Common myeloid progenitor, CD34-positive (primary cell): Measurements from ENCODE around the gene CCDC136.

Source experiments
- CTCF ChIA-PET: fragments of 350-600 bp; sonication (Branson Sonifier 250); formaldehyde crosslinking; loops from one replicate; lab custom pipeline; 2021; ENCODE audit warnings: antibody characterized with exemption; lab: Charles Lee
- POLR2A ChIA-PET: fragments of 350-600 bp; sonication (Branson Sonifier 250); formaldehyde crosslinking; loops from one replicate; lab custom pipeline; 2021; ENCODE audit warnings: antibody characterized with exemption; lab: Charles Lee
- DNase-seq, 3 donors: peaks; one replicate each; pipeline versions ENCODE4 v3.0.0 to v3.0.0-alpha.2; 2013
- H3K27ac ChIP-seq, 2 experiments: 1 replicate in 1 of 2; 2 replicates in 1 of 2; pipeline ENCODE4 v1.7.0; 2013; ENCODE audit warnings: inconsistent platforms in 2 of 2, low read length in 2 of 2, mild to moderate bottlenecking in 2 of 2, low read depth in 1 of 2, moderate library complexity in 1 of 2; ENCODE audit not compliant: severe bottlenecking in 2 of 2, insufficient read depth in 1 of 2, poor library complexity in 1 of 2
- H3K27me3 ChIP-seq, 5 experiments: replicated peaks in 2 of 5; 1 replicate in 3 of 5; 2 replicates in 2 of 5; pipeline versions ENCODE4 v1.6.1 to v1.7.0; 2013; ENCODE audit warnings: low read length in 4 of 5, mild to moderate bottlenecking in 2 of 5, moderate library complexity in 2 of 5, inconsistent platforms in 1 of 5; ENCODE audit not compliant: insufficient read depth in 5 of 5, control insufficient read depth in 4 of 5
- H3K36me3 ChIP-seq, 4 experiments: 1 replicate in 2 of 4; 2 replicates in 2 of 4; pipeline versions ENCODE4 v1.6.1 to v1.7.0; 2013; ENCODE audit warnings: low read length in 3 of 4, control low read depth in 1 of 4, mild to moderate bottlenecking in 1 of 4; ENCODE audit not compliant: control insufficient read depth in 4 of 4, insufficient read depth in 4 of 4
- H3K4me1 ChIP-seq, 4 experiments: 1 replicate in 3 of 4; 2 replicates in 1 of 4; pipeline versions ENCODE4 v1.6.1 to v1.7.1; 2013; ENCODE audit warnings: low read length in 3 of 4, mild to moderate bottlenecking in 3 of 4, control low read depth in 1 of 4, inconsistent platforms in 1 of 4, moderate library complexity in 1 of 4; ENCODE audit not compliant: control insufficient read depth in 4 of 4, insufficient read depth in 4 of 4; ENCODE audit errors: control extremely low read depth in 1 of 4
- H3K4me3 ChIP-seq, 7 experiments: 1 replicate in 4 of 7; 2 replicates in 3 of 7; pipeline versions ENCODE4 v1.5.1 to v1.7.0; 2013; ENCODE audit warnings: mild to moderate bottlenecking in 7 of 7, low read length in 6 of 7, moderate library complexity in 6 of 7, inconsistent platforms in 2 of 7, low read depth in 2 of 7, control low read depth in 1 of 7; ENCODE audit not compliant: insufficient read depth in 4 of 7, control insufficient read depth in 1 of 7; ENCODE audit errors: extremely low read depth in 1 of 7
- H3K9me3 ChIP-seq, 5 experiments: 1 replicate in 4 of 5; 2 replicates in 1 of 5; pipeline versions ENCODE4 v1.6.1 to v1.7.1; 2013; ENCODE audit warnings: low read length in 4 of 5, mild to moderate bottlenecking in 2 of 5, inconsistent platforms in 1 of 5, low read depth in 1 of 5, moderate library complexity in 1 of 5; ENCODE audit not compliant: control insufficient read depth in 4 of 5, insufficient read depth in 2 of 5; ENCODE audit errors: control extremely low read depth in 1 of 5
- WGBS: methylation state at CpG from one replicate; pipeline ENCODE4 v1.1.5; 2013; ENCODE audit not compliant: insufficient coverage; 5-methylcytosine and 5-hydroxymethylcytosine counted together

The CCDC136 gene

DNA sequence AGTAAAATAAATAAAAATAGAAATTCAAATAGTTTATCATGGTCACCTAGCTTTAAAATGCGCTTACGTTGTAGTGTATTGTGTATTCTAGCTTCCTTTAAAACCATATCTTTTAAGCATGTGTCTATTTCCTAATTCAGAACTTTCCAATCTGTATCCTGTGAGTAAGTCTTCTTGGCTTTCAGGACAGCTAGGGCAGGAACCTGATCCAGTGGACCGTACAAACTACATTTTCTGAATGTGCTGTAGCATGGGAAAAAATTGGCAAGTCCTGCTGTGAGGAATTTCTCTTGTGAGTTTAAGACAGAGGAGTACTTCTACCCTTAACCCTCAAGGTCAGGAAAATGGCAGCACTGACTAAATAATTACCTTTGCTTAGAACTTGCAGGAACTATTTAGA lies 28.2 kb upstream of the CCDC136 start:
- no peak overlapping the region for H3K27ac ChIP-seq
- CTCF ChIA-PET, result interaction anchor here (0.6 kb wide), 1 partner anchor 649 kb away, joined by 6 read pairs; no protein-coding TSS in a partner anchor
- H3K9me3 ChIP-seq, result no peaks in the 10 kb centered on the region
- DNase-seq, result no peak
- WGBS, result no CpG with 5 or more reads among the region's 3 CpGs
- POLR2A ChIA-PET, result no interaction called here
- H3K36me3 ChIP-seq, result peaks cover 12 to 59% (median 35%) of the 10 kb centered on the region in 4 experiments
- no peaks in the 10 kb centered on the region for H3K4me1 ChIP-seq
- H3K4me3 ChIP-seq, result no peak overlapping the region
- no peaks in the 10 kb centered on the region for H3K27me3 ChIP-seq

GRCh38 chr7:128767475-128768110 lies 24.2 kb upstream of the CCDC136 start:
- 96% methylated on average over 6 of the region's 6 CpGs for WGBS
- H3K27ac ChIP-seq, result no peak overlapping the region
- H3K9me3 ChIP-seq, result no peaks in the 10 kb centered on the region
- no peak for DNase-seq
- peaks cover 18 to 63% (median 32%) of the 10 kb centered on the region in 4 experiments for H3K36me3 ChIP-seq
- no peaks in the 10 kb centered on the region for H3K27me3 ChIP-seq
- H3K4me3 ChIP-seq, result no peak overlapping the region
- no peaks in the 10 kb centered on the region for H3K4me1 ChIP-seq
- CTCF ChIA-PET, result interaction anchor here (0.9 to 1.2 kb wide), 3 partner anchors 11 to 324 kb away, joined by 3 read pairs; no protein-coding TSS in a partner anchor
- POLR2A ChIA-PET, result no interaction called here

DNA sequence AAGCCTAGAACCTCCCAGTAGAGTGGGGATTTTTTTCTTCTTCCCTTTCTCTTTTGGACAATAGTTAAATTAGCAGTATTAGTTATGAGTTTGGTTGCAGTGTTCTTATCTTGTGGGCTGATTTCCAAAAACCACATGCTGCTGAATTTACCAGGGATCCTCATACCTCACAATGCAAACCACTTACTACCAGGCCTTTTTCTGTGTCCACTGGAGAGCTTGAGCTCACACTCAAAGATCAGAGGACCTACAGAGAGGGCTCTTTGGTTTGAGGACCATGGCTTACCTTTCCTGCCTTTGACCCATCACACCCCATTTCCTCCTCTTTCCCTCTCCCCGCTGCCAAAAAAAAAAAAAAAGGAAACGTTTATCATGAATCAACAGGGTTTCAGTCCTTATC lies 21.5 kb upstream of the CCDC136 start:
- ChIA-PET POLR2A (no interaction called here), CTCF (interaction anchor here (0.9 to 2.6 kb wide), 3 partner anchors 11 to 104 kb away, joined by 3 to 11 read pairs (median 4); no protein-coding TSS in a partner anchor)
- Histone ChIP-seq H3K27ac (no peak overlapping the region), H3K4me1 (no peaks in the 10 kb centered on the region), H3K9me3 (no peaks in the 10 kb centered on the region), H3K27me3 (no peaks in the 10 kb centered on the region), H3K36me3 (peaks cover 15 to 61% (median 30%) of the 10 kb centered on the region in 4 experiments), H3K4me3 (no peak overlapping the region)
- 80% methylated on average over 1 of the region's 2 CpGs for WGBS
- no peak for DNase-seq

- H3K27ac ChIP-seq, result no peak overlapping the region
- H3K4me1 ChIP-seq, result no peaks in the 10 kb centered on the region
- H3K36me3 ChIP-seq, result peaks cover 6 to 42% (median 15%) of the 10 kb centered on the region in 4 experiments
- peaks cover 0 to 9% (median 0%) of the 10 kb centered on the region in 5 experiments for H3K9me3 ChIP-seq
- no peak overlapping the region for H3K4me3 ChIP-seq
- 98% methylated on average over 8 of the region's 12 CpGs for WGBS
- DNase-seq, result no peak
- ChIA-PET CTCF (interaction anchor here (1.5 kb wide), 1 partner anchor 13 kb away, joined by 4 read pairs; no protein-coding TSS in a partner anchor), POLR2A (no interaction called here)
- no peaks in the 10 kb centered on the region for H3K27me3 ChIP-seq
Measured at GRCh38 chr7:128773604-128774003, 18.2 kb upstream of the CCDC136 start.

DNA sequence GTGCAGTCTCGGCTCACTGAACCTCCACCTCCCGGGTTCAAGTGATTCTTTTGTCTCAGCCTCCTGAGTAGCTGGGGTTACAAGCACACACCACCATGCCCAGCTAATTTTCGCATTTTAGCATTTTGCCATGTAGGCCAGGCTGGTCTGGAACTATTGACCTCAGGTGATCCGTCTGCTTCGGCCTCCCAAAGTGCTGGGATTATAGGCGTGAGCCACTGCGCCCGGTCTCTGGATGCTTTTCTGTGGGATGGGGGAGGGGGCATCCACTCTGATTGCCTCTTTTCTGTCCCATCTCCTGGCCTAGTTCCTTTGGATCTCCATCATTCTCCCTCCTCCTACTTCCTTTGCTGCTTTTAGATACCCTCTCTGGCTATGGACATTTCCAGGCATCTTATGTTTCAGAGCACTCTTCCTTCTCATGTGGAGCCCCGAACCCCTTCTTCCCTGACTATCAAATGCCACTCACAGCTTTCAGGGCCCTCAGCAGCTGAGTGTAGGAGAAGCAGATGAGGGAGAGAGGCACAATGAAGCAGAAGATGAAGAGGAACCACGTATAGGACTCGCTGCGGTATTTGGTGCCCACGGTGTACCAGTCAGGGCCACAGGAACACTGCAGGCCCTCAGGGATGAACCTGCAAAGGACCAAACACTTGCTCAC lies 17.6 kb upstream of the CCDC136 start:
- H3K4me1 ChIP-seq, result no peaks in the 10 kb centered on the region
- POLR2A ChIA-PET, result no interaction called here
- CTCF ChIA-PET, result interaction anchor here (1.5 kb wide), 1 partner anchor 12 kb away, joined by 4 read pairs; no protein-coding TSS in a partner anchor
- no peaks in the 10 kb centered on the region for H3K27me3 ChIP-seq
- H3K9me3 ChIP-seq, result peaks cover 0 to 9% (median 0%) of the 10 kb centered on the region in 5 experiments
- peaks cover 6 to 36% (median 12%) of the 10 kb centered on the region in 4 experiments for H3K36me3 ChIP-seq
- H3K4me3 ChIP-seq, result no peak overlapping the region
- H3K27ac ChIP-seq, result no peak overlapping the region
- WGBS, result 97% methylated on average over 10 of the region's 13 CpGs
- DNase-seq, result no peak

DNA sequence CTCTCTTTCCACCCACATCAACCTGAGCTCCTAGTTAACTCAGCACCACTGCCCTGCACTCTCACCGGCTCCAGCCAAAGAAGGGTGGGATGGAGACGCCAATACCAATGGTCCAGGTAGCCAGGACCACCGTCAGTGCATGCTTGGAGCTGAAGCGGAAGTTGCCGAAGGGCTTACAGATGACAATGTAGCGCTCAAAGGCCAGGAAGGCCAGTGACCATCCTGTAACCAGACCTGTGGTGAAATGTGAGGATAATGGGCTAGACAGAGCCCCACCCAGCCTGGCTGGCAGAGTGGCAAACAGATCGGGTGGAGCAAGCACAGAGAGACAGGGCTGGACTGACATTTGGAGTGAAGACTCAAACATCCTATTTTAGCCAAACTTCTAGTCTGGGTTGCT lies 16.8 kb upstream of the CCDC136 start:
- Histone ChIP-seq H3K27ac (no peak overlapping the region), H3K9me3 (peaks cover 0 to 9% (median 0%) of the 10 kb centered on the region in 5 experiments), H3K36me3 (peaks cover 4 to 30% (median 8%) of the 10 kb centered on the region in 4 experiments), H3K4me3 (no peak overlapping the region), H3K27me3 (no peaks in the 10 kb centered on the region), H3K4me1 (no peaks in the 10 kb centered on the region)
- POLR2A ChIA-PET, result no interaction called here
- CTCF ChIA-PET, result interaction anchor here (1.5 kb wide), 1 partner anchor 11 kb away, joined by 4 read pairs; no protein-coding TSS in a partner anchor
- WGBS, result 94% methylated on average over 7 of the region's 7 CpGs
- no peak for DNase-seq
